WI38 (cell line): ENCODE measurements around the gene PHACTR4.
A peak's percentile ranks its signal among the peaks of the same experiment; 100 is the strongest.
"Not testable (repeated sequence)": the region's sequence is repeated elsewhere in the genome, so short reads cannot be mapped to it uniquely, and the experiment has no call there.

Experiments used
- H3K4me3 ChIP-seq: 2 replicates; pipeline ENCODE4 v1.5.1; 2011; ENCODE audit warnings: low read depth, mild to moderate bottlenecking, control low read depth, low read length
- TF ChIP-seq, protein P1 (sequence below): IDR thresholded peaks from 2 replicates; pipeline ENCODE4 v1.5.1; 2012; ENCODE audit warnings: low read depth, mild to moderate bottlenecking, control low read depth, low read length

Gene PHACTR4

DNA sequence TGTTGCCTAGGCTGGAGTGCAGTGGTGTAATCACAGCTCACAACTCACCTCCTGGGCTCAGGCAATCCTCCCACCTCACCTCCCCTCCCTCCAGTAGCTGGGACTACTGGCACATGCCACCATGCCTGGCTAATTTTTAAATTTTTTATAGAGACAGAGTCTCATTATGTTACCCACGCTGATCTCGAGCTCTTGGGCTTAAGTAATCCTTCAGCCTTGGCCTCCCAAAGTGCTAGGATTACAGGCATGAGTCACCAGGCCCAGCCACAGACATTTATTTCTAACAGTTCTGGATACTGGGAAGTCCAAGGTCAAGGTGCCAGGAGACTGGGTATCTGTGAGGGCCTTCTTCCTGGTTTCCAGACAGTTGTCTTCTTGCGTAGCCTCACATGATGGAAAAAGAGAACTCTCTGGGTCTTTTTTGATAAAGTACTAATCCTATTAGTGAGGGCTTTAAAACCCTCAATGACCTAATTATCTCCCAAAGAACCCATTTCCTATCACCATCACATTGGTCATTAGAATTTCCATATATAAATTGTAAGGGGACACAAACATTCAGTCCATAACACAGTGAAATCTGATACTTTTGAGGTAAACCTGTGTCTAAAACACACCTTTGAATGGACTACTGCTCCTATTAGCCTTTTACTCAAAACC lies 67.9 kb downstream of the PHACTR4 start:
- peak overlapping the region; percentile 58 for H3K4me3 ChIP-seq
- TF ChIP-seq, protein P1, sequence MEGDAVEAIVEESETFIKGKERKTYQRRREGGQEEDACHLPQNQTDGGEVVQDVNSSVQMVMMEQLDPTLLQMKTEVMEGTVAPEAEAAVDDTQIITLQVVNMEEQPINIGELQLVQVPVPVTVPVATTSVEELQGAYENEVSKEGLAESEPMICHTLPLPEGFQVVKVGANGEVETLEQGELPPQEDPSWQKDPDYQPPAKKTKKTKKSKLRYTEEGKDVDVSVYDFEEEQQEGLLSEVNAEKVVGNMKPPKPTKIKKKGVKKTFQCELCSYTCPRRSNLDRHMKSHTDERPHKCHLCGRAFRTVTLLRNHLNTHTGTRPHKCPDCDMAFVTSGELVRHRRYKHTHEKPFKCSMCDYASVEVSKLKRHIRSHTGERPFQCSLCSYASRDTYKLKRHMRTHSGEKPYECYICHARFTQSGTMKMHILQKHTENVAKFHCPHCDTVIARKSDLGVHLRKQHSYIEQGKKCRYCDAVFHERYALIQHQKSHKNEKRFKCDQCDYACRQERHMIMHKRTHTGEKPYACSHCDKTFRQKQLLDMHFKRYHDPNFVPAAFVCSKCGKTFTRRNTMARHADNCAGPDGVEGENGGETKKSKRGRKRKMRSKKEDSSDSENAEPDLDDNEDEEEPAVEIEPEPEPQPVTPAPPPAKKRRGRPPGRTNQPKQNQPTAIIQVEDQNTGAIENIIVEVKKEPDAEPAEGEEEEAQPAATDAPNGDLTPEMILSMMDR, result no peak

DNA sequence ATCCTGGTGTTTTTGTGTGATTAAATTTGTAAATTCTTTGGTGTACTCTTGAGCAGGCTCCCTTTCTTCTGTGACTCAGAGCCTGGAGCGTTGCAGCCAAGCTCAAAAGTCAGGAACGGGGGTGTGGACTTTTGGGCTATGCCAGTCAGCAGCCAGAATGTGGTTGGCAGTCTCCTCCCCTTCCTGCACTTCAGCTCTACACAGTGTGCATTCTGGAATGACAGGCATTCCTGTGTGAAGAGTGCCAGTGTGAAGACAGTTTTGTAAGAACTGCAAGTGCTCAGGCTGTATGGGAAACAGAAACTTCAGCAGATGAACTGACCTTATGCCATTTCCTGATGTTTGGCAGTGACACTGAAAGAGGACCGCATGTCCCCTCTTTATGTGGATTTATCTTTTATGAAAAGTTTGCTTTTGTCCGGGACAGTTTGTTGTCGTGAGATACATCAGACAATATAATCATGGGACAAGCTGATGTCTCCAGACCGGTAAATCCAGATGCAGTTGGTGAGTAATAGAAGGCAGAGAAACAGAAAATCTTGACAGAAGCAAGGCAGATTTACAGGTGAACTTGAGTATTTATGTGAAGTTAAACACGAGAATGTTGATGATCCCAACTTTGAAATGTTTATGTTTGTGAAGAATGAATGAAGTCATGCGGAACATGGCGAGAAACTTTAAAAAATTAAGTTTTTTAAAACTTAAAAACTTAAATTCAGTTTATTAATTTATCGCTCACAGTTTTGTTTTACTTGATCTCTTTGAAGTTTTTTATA lies 68.6 kb downstream of the PHACTR4 start:
- TF ChIP-seq, protein P1, result no peak
- peak overlapping the region; percentile 58 for H3K4me3 ChIP-seq

DNA sequence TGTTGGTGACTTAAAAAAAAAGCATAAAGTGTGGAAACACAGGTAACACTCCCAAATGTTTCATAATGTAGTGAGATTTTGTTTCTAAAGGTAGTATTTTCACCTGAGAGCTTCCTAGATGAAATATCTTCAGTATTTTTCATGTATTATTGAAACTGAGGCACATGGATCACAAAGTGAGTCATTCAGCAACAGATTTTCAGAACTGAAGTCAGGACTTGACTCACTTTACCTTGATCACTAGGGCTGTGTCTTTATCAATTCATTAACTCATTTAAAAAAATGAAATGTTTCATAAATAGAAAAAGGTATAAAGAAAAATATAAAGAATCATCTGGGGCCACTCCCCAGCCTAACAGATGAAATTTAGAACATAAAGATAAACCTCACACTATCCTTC lies 69.8 kb downstream of the PHACTR4 start:
- TF ChIP-seq, protein P1, result no peak
- H3K4me3 ChIP-seq, result peak overlapping the region; percentile 58

DNA sequence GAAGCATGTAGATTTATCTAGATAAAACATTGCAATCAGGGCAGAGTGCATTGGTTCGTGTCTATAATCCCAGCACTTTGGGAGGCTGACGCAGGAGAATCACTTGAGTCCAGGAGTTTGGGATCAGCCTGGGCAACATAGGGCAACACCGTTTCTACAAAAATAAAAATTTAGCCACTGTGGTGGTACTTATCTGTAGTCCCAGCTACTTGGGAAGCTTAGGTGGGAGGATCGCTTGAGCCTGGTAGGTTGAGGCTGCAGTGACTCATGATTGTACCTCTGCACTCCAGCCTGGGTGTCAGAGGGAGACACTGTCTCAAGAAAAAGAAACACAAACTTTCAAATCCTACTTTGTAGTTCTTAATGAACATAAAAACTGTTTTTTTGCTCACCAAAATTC lies 72.1 kb downstream of the PHACTR4 start:
- TF ChIP-seq, protein P1, result no peak

DNA sequence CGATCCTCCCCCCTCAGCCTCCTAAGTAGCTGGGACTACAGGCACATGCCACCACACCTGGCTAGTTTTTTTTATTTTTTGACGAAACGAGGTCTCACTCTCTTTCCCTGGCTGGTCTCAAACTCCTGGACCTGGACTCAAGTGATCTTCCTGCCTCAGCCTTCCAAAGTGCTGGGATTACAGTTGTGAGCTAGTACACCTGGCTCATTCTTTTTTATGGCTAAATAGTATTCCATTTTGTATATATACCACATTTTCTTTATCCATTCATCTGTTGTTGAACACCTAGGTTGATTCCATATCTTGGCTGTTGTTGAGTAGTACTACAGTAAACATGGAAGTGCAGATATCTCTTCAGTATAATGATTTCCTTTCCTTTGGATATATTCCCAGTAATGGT lies 74.0 kb downstream of the PHACTR4 start:
- TF ChIP-seq, protein P1, result no peak

More for the DNA sequence above, 72.1 kb downstream of the PHACTR4 start:
- no peak overlapping the region for H3K4me3 ChIP-seq

DNA sequence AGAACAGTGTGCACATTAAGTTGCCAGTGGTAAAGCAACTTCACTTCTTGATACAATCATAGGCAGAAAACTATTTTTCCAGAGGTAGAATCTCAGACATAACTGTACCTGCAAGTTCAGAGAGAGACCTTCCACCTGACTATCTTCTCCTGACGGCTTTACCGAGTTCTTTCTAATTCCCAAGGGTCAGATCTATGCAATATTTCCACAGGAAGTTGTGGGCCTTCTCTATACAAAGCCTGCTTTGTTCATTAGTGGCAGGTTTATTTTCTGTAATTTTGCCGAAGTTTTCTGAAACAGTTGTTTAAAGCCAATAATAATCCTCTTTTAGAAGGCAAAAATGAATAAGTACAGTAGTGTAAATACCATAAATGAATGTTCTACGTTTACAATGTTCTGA lies 78.1 kb downstream of the PHACTR4 start:
- TF ChIP-seq, protein P1, result no peak

More for the DNA sequence above, 74.0 kb downstream of the PHACTR4 start:
- H3K4me3 ChIP-seq, result no peak overlapping the region

DNA sequence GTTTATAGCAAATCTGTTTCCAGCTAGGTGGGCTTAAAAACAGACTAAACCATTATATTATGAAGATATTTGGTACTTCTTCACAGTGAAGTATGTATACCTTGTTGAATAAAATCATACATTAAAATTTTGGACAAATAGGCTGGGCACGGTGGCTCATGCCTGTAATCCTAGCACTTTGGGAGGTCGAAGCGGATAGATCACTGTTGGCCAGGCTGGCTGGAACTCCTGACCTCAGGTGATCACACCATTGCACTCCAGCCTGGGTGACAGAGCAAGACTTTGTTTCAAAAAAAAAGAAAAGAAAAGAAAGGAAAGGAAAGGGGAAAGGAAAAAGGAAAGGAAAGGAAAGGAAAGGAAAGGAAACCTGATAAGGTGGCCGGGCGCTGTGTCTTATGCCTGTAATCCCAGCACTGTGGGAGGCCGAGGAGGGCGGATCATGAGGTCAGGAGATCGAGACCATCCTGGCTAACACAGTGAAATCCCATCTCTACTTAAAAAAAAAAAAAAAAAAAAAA lies 78.6 kb downstream of the PHACTR4 start:
- H3K4me3 ChIP-seq, result not testable (repeated sequence)

More for the DNA sequence above, 78.1 kb downstream of the PHACTR4 start:
- no peak overlapping the region for H3K4me3 ChIP-seq
